ENCODE data around the gene PDPR.
"Not testable (repeated sequence)": the region's sequence is repeated elsewhere in the genome, so short reads cannot be mapped to it uniquely, and the experiment has no call there.

- TF ChIP-seq EZH2phosphoT487 (IDR thresholded peaks at IDR 0.05; ENCODE audit: borderline replicate concordance, low read length); CTCF (conservative IDR thresholded peaks at IDR 0.05; ENCODE audit: low read depth, low read length): not testable (repeated sequence)
Measured at GRCh38 chr16:70173916-70174315, 59.8 kb downstream of the PDPR start.

All from PC-3 (cell line).